ENCODE measurements around the gene ADAMTS20.

The ADAMTS20 gene

DNA sequence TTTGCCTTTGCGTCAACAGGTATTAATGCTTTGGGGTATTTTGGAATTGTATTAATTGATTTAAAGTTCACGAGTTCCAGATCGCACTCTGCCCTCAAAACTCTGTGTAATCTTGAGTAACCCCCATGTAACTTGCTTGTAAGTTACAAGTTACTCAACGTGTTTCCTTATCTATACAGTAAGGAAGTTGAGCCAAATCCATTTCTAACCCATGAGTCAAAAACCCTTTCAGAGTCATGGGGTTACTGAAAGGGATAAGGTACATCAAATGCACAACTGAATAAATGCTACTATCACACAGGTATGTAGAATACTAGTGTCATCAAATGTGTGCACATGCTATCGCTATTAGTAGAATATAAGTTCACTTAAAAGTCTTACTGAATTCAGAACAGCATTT is 28.6 kb upstream of the ADAMTS20 start:
- TF ChIP-seq, protein P1, sequence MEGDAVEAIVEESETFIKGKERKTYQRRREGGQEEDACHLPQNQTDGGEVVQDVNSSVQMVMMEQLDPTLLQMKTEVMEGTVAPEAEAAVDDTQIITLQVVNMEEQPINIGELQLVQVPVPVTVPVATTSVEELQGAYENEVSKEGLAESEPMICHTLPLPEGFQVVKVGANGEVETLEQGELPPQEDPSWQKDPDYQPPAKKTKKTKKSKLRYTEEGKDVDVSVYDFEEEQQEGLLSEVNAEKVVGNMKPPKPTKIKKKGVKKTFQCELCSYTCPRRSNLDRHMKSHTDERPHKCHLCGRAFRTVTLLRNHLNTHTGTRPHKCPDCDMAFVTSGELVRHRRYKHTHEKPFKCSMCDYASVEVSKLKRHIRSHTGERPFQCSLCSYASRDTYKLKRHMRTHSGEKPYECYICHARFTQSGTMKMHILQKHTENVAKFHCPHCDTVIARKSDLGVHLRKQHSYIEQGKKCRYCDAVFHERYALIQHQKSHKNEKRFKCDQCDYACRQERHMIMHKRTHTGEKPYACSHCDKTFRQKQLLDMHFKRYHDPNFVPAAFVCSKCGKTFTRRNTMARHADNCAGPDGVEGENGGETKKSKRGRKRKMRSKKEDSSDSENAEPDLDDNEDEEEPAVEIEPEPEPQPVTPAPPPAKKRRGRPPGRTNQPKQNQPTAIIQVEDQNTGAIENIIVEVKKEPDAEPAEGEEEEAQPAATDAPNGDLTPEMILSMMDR (IDR thresholded peaks at IDR 0.05; ENCODE audit: insufficient read depth, missing control alignments) = no peak
- FAIRE-seq = no peak
- no peak for DNase-seq (ENCODE audit: insufficient read length, low spot score)

DNA sequence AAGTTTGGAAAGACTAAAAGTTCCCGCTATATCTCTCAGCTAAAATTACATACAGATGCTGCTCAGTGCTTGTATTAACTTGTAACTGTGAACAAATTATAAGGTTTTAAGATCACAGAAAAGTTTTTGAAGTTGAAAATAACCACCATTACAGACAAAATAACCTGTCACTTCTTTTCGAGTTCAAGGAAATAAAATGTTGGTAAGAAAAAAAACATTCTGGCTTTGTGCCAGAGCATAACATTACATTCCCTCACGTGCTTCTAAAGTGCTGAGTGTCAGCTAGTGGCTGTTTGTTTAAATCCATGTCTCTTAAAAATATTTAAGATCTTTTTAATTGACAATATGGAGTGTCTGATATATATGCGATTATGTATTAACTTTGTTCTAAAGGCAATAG is 27.2 kb upstream of the ADAMTS20 start:
- DNase-seq (ENCODE audit: insufficient read length, low spot score) (no peak), FAIRE-seq (no peak)
- TF ChIP-seq, protein P1 (IDR thresholded peaks at IDR 0.05; ENCODE audit: insufficient read depth, missing control alignments) = no peak

DNA sequence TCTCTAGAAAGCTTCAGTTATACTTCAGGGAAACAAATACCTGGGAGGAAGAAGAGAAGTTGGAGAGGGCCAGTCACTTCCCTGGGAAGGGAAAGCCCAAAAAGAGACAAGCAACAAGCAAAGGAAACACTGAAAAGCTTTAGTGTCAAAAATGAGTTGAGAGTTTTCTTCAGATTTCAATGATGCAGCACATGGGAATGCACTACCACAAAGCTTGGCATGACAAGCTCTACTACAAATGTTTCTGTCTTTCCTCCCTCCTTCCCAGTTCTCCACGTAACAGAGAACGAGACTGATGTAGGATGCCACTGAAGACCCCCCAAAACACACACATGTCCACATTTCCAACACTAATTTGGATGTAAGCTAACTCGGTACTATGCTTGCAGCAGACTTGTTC is 26.8 kb upstream of the ADAMTS20 start:
- DNase-seq (ENCODE audit: insufficient read length, low spot score) (no peak), FAIRE-seq (no peak)

DNA sequence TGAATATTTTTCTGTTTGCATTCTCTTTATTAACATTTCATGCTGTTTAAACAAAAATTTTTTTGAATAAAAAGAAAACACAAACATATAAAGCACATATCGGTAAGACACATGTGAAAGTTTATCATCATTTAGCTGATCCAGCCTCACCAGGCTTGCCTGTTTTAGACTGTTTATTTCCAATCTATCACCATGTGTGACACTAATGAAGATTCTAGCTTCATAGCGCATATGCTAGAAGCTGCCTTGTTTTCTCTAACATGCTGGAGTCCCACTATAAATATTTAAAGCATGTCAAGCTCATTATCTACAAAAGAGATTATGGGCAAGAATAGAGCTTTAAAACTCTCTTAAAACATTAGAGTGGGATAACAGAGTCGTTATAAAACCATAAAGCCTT is 25.4 kb upstream of the ADAMTS20 start:
- no peak for DNase-seq (ENCODE audit: insufficient read length, low spot score)
- TF ChIP-seq, protein P1 (IDR thresholded peaks at IDR 0.05; ENCODE audit: insufficient read depth, missing control alignments) = no peak
- no peak for FAIRE-seq

More for the DNA sequence above, 26.8 kb upstream of the ADAMTS20 start:
- TF ChIP-seq, protein P1 (IDR thresholded peaks at IDR 0.05; ENCODE audit: insufficient read depth, missing control alignments) = no peak

DNA sequence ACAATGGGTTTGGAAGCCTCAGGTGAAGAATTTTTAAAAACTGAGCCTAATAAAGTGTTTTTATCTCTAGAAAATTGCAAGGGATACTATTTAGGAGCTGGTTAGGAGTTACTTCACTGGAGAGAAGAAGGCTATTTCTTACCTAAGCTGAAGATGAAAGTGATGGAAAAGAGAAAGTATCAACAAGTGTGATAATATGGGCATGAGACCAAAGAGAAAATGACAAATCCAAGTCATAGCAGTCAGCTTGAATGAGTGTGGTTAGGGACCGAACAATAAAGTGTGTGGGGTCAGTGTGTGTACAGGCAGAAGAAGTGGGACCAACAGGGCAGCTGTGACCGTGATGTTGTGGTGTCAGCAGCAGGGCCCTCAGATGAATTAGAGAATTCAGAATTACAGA is 24.2 kb upstream of the ADAMTS20 start:
- TF ChIP-seq, protein P1 (IDR thresholded peaks at IDR 0.05; ENCODE audit: insufficient read depth, missing control alignments) = no peak
- no peak for FAIRE-seq
- no peak for DNase-seq (ENCODE audit: insufficient read length, low spot score)

DNA sequence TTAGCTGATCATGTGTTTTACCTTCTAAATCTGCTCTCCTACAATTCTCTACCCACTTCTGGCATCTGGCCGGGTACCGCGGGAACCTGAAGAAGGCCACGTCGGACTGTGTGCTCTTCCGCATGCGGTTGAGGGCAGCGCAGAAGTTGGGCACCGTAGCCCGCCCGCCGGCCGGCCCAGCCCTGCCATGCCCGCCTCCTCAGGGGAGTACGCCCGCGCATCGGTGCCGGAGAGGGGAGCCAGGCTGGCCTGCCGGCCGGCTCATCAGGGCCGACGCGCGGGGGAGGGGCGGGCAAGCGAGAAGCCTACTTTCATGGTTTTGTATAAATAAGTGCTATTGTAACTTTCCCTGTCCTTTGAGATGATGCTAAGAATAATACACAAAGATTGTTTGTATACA is 19.9 kb upstream of the ADAMTS20 start:
- DNase-seq (ENCODE audit: insufficient read length, low spot score) (no peak), FAIRE-seq (no peak)
- TF ChIP-seq, protein P1 (IDR thresholded peaks at IDR 0.05; ENCODE audit: insufficient read depth, missing control alignments) = no peak

DNA sequence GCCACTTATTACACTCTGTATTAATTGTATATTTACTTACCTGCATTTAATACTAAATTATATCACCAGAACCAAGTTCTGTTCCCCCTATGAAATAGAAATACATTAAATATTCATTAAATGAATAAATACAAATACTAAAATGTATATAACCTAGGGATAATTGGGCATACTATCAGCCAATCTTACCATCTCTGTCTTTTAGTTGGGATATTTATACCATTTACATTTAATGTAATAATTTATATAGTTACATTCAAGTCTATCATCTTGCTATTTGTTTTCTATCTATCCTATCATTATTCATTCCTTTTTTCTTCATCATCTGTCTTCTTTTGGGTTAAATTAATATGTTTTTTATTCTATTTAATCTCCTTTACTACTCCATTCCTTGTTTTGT is 4.1 kb upstream of the ADAMTS20 start:
- TF ChIP-seq, protein P1 (IDR thresholded peaks at IDR 0.05; ENCODE audit: insufficient read depth, missing control alignments) = no peak
- DNase-seq (ENCODE audit: insufficient read length, low spot score) (no peak), FAIRE-seq (no peak)

Measured in D721Med (cell line).